ENCODE measurements around the gene DGKA.

- peak; percentile 76 for TF ChIP-seq CTCF (IDR thresholded peaks at IDR 0.05)
- no peak for TF ChIP-seq EZH2phosphoT487 (IDR thresholded peaks at IDR 0.05; ENCODE audit: borderline replicate concordance, low read depth)
- TF ChIP-seq RAD21 (IDR thresholded peaks at IDR 0.05; ENCODE audit: low read length), result peak; percentile 61
- no peak for TF ChIP-seq SIN3A (IDR thresholded peaks at IDR 0.05; ENCODE audit: borderline replicate concordance, low read depth, low read length)
- TF ChIP-seq YY1 (IDR thresholded peaks at IDR 0.05; ENCODE audit: low read depth), result no peak
- TF ChIP-seq POLR2AphosphoS5 (IDR thresholded peaks at IDR 0.05; ENCODE audit: low read depth, low read length), result no peak
- no peak for TF ChIP-seq ZBTB33 (IDR thresholded peaks at IDR 0.05; ENCODE audit: borderline replicate concordance, low read depth)
- no peak for TF ChIP-seq NRF1 (IDR thresholded peaks at IDR 0.05; ENCODE audit: low read depth, low read length)
These were observed at the start of gene DGKA for GRCh38 chr12:55930771-55931316.
